ENCODE measurements around the gene HDAC2.

The HDAC2 gene

DNA sequence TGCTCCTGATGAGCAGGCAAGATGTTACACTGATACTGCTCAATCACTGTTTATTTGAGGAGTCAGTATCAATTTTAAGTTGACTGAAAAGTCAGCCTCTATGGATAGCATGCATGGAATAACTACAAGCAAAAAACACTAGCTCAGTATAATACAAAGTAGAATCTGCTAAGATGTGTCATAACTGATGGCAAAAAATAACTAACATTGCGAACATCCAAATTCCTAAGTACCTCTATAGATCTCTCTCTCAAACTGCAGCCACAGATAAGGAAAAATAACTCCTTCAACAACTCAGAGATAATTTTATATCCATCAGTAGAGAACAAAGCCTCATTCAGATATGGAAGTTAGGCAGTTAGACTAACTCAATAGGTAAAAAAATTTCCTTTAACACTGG, 16.3 kb downstream of the HDAC2 start:
- TF ChIP-seq, protein P1, sequence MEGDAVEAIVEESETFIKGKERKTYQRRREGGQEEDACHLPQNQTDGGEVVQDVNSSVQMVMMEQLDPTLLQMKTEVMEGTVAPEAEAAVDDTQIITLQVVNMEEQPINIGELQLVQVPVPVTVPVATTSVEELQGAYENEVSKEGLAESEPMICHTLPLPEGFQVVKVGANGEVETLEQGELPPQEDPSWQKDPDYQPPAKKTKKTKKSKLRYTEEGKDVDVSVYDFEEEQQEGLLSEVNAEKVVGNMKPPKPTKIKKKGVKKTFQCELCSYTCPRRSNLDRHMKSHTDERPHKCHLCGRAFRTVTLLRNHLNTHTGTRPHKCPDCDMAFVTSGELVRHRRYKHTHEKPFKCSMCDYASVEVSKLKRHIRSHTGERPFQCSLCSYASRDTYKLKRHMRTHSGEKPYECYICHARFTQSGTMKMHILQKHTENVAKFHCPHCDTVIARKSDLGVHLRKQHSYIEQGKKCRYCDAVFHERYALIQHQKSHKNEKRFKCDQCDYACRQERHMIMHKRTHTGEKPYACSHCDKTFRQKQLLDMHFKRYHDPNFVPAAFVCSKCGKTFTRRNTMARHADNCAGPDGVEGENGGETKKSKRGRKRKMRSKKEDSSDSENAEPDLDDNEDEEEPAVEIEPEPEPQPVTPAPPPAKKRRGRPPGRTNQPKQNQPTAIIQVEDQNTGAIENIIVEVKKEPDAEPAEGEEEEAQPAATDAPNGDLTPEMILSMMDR (IDR thresholded peaks at IDR 0.05; ENCODE audit: low read depth, low read length) = no peak
- H3K36me3 ChIP-seq = peaks cover 94% of the 10 kb centered on the region

GRCh38 chr6:113953346-113953745, 17.6 kb downstream of the HDAC2 start:
- Histone ChIP-seq H3K27ac (no peak overlapping the region), H3K4me3 (ENCODE audit: low read depth, low read length) (no peak overlapping the region)

More for the DNA sequence above, 16.3 kb downstream of the HDAC2 start:
- Histone ChIP-seq H3K9me3 (ENCODE audit: severe bottlenecking) (no peaks in the 10 kb centered on the region), H3K27ac (no peak overlapping the region), H3K4me3 (ENCODE audit: low read depth, low read length) (no peak overlapping the region), H3K27me3 (ENCODE audit: insufficient read depth, low read depth, severe bottlenecking) (no peaks in the 10 kb centered on the region)
- DNase-seq = no peak

DNA sequence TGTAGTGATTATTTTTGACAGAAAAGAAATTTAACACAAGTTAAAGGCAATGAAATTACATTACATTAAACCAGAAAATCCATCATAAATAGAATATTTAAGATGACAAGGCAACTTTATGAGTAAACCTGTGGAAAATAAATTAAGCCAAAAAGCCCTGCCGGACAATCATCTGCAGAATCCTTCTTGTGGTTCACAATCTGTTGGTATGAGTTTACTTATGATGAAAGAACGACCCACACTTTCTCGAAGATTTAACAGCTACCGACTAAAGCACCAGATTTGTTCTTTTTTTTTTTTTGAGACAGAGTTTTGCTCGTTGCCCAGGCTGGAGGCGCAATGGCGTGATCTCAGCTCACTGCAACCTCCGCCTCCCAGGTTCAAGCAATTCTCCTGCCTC, 21.4 kb downstream of the HDAC2 start:
- no peaks in the 10 kb centered on the region for H3K27me3 ChIP-seq (ENCODE audit: insufficient read depth, low read depth, severe bottlenecking)
- no peaks in the 10 kb centered on the region for H3K9me3 ChIP-seq (ENCODE audit: severe bottlenecking)
- H3K27ac ChIP-seq = no peak overlapping the region
- peaks cover 85% of the 10 kb centered on the region for H3K36me3 ChIP-seq
- H3K4me3 ChIP-seq (ENCODE audit: low read depth, low read length) = no peak overlapping the region
- TF ChIP-seq, protein P1 (IDR thresholded peaks at IDR 0.05; ENCODE audit: low read depth, low read length) = no peak
- DNase-seq = no peak

More at GRCh38 chr6:113953346-113953745, 17.6 kb downstream of the HDAC2 start:
- TF ChIP-seq, protein P1 (IDR thresholded peaks at IDR 0.05; ENCODE audit: low read depth, low read length) = no peak
- no peaks in the 10 kb centered on the region for H3K9me3 ChIP-seq (ENCODE audit: severe bottlenecking)
- H3K27me3 ChIP-seq (ENCODE audit: insufficient read depth, low read depth, severe bottlenecking) = no peaks in the 10 kb centered on the region
- DNase-seq = no peak
- peaks cover 94% of the 10 kb centered on the region for H3K36me3 ChIP-seq

- Histone ChIP-seq H3K4me3 (ENCODE audit: low read depth, low read length) (no peak overlapping the region), H3K36me3 (peaks cover 91% of the 10 kb centered on the region), H3K9me3 (ENCODE audit: severe bottlenecking) (no peaks in the 10 kb centered on the region), H3K27me3 (ENCODE audit: insufficient read depth, low read depth, severe bottlenecking) (no peaks in the 10 kb centered on the region), H3K27ac (no peak overlapping the region)
- TF ChIP-seq, protein P1 (IDR thresholded peaks at IDR 0.05; ENCODE audit: low read depth, low read length) = no peak
- no peak for DNase-seq
These were observed 26.2 kb downstream of the HDAC2 start for GRCh38 chr6:113944701-113945100.

GRCh38 chr6:113939825-113940224, 31.1 kb downstream of the HDAC2 start:
- DNase-seq = no peak
- TF ChIP-seq, protein P1 (IDR thresholded peaks at IDR 0.05; ENCODE audit: low read depth, low read length) = no peak
- peaks cover 73% of the 10 kb centered on the region for H3K36me3 ChIP-seq

More at GRCh38 chr6:113939825-113940224, 31.1 kb downstream of the HDAC2 start:
- no peaks in the 10 kb centered on the region for H3K27me3 ChIP-seq (ENCODE audit: insufficient read depth, low read depth, severe bottlenecking)
- H3K27ac ChIP-seq = no peak overlapping the region
- no peaks in the 10 kb centered on the region for H3K9me3 ChIP-seq (ENCODE audit: severe bottlenecking)
- no peak overlapping the region for H3K4me3 ChIP-seq (ENCODE audit: low read depth, low read length)
